WTC11 (cell line): ENCODE data around the gene IL17RB. TPM values are rescaled to one million over a fixed set of nuclear protein-coding genes. Genes with fewer than 3 reads are reported as not detected.

Source experiments
- ATAC-seq: fragments of 200-7000 bp; cut with Tn5 transposase; 2 replicates; pipeline ENCODE4 v1.10.0; 2021; ENCODE audit warnings: mild to moderate bottlenecking, moderate library complexity
- CTCF ChIA-PET: fragments of 300-600 bp; sonication (Branson Sonifier 250); formaldehyde crosslinking; loops from one replicate; lab custom pipeline; 2021; ENCODE audit warnings: antibody characterized with exemption; lab: Charles Lee
- POLR2A ChIA-PET: fragments of 350-600 bp; sonication (Branson Sonifier 250); formaldehyde crosslinking; loops from one replicate; lab custom pipeline; 2021; ENCODE audit warnings: antibody characterized with exemption; lab: Charles Lee
- DNase-seq: peaks from one replicate; pipeline ENCODE4 v3.0.0; 2021; ENCODE audit warnings: low spot score
- H3K27ac Mint-ChIP-seq: 2 replicates; pipeline ENCODE4 v1.8.0; 2021; ENCODE audit warnings: mixed read lengths
- H3K27me3 Mint-ChIP-seq: 2 replicates; pipeline ENCODE4 v1.8.0; 2021; ENCODE audit warnings: low read depth, mild to moderate bottlenecking, moderate library complexity, mixed read lengths
- H3K36me3 Mint-ChIP-seq: 2 replicates; pipeline ENCODE4 v1.8.0; 2021; ENCODE audit warnings: mixed read lengths
- H3K4me1 Mint-ChIP-seq: 2 replicates; pipeline ENCODE4 v1.8.0; 2022; ENCODE audit warnings: mixed read lengths
- H3K4me3 Mint-ChIP-seq: 2 replicates; pipeline ENCODE4 v1.8.0; 2021; ENCODE audit warnings: mild to moderate bottlenecking, moderate library complexity, mixed read lengths
- H3K9me3 Mint-ChIP-seq: 2 replicates; pipeline ENCODE4 v1.8.0; 2021; ENCODE audit warnings: mixed read lengths
- CDX4 ChIP-seq: fragments of 250-450 bp; sonication (Bioruptor Pico); IDR thresholded peaks from 2 replicates; pipeline ENCODE4 v1.9.0; 2021; ENCODE audit warnings: moderate library complexity, mild to moderate bottlenecking, inconsistent platforms, borderline replicate concordance
- CREB1 ChIP-seq: sonication (generic); formaldehyde crosslinking; IDR thresholded peaks from 2 replicates; pipeline ENCODE4 v1.8.0; 2023; ENCODE audit warnings: mild to moderate bottlenecking, missing genetic modification reagents
- E2F1 ChIP-seq: sonication (generic); formaldehyde crosslinking; IDR thresholded peaks from 2 replicates; pipeline ENCODE4 v1.8.0; 2022; ENCODE audit warnings: mild to moderate bottlenecking, missing genetic modification reagents
- E2F5 ChIP-seq: sonication (generic); formaldehyde crosslinking; IDR thresholded peaks from 2 replicates; pipeline ENCODE4 v1.8.1; 2022; ENCODE audit warnings: mild to moderate bottlenecking, moderate library complexity, missing genetic modification reagents
- ESRRA ChIP-seq: sonication (generic); formaldehyde crosslinking; IDR thresholded peaks from 2 replicates; pipeline ENCODE4 v1.8.1; 2022; ENCODE audit warnings: mild to moderate bottlenecking, missing genetic modification reagents, borderline replicate concordance
- FOXK1 ChIP-seq: sonication (generic); formaldehyde crosslinking; IDR thresholded peaks from 2 replicates; pipeline ENCODE4 v1.8.0; 2022; ENCODE audit warnings: mild to moderate bottlenecking, moderate library complexity, missing genetic modification reagents
- FOXP4 ChIP-seq: sonication (generic); formaldehyde crosslinking; IDR thresholded peaks from 2 replicates; pipeline ENCODE4 v1.8.0; 2022; ENCODE audit warnings: mild to moderate bottlenecking, missing genetic modification reagents
- MAX ChIP-seq: sonication (generic); formaldehyde crosslinking; IDR thresholded peaks from 2 replicates; pipeline ENCODE4 v1.8.0; 2022; ENCODE audit warnings: mild to moderate bottlenecking, missing genetic modification reagents
- NFATC4 ChIP-seq: fragments of 250-450 bp; sonication (Bioruptor Pico); IDR thresholded peaks from 2 replicates; pipeline ENCODE4 v1.9.0; 2021; ENCODE audit warnings: mild to moderate bottlenecking
- NFE2L1 ChIP-seq: sonication (generic); formaldehyde crosslinking; IDR thresholded peaks from 2 replicates; pipeline ENCODE4 v1.8.1; 2023; ENCODE audit warnings: missing genetic modification reagents
- PRDM15 ChIP-seq: sonication (generic); formaldehyde crosslinking; IDR thresholded peaks from 2 replicates; pipeline ENCODE4 v1.8.0; 2022; ENCODE audit warnings: missing genetic modification reagents
- TEAD1 ChIP-seq: sonication (generic); formaldehyde crosslinking; IDR thresholded peaks from 2 replicates; pipeline ENCODE4 v1.8.0; 2022; ENCODE audit warnings: mild to moderate bottlenecking, missing genetic modification reagents
- ZNF138 ChIP-seq: sonication (generic); formaldehyde crosslinking; conservative IDR thresholded peaks from 2 replicates; pipeline ENCODE4 v1.8.1; 2022; ENCODE audit warnings: mild to moderate bottlenecking, moderate library complexity, missing genetic modification reagents
- ZNF317 ChIP-seq: sonication (generic); formaldehyde crosslinking; IDR thresholded peaks from 2 replicates; pipeline ENCODE4 v1.8.1; 2023; ENCODE audit warnings: low read depth, mild to moderate bottlenecking, moderate library complexity, missing genetic modification reagents, borderline replicate concordance
- ZNF423 ChIP-seq: fragments of 250-450 bp; sonication (Bioruptor Pico); IDR thresholded peaks from 2 replicates; pipeline ENCODE4 v2.1.2; 2022; ENCODE audit warnings: mild to moderate bottlenecking, moderate library complexity
- total RNA-seq: library from RNA; stranded (reverse); gene quantifications from 3 replicates; pipeline ENCODE4 v1.2.3, GENCODE V29; 2021
- TF ChIP-seq, protein P1 (sequence below): sonication (generic); formaldehyde crosslinking; IDR thresholded peaks from 2 replicates; pipeline ENCODE4 v1.8.1; 2023; ENCODE audit warnings: mild to moderate bottlenecking, missing genetic modification reagents, moderate library complexity
- TF ChIP-seq, protein P2 (sequence below): sonication (generic); formaldehyde crosslinking; IDR thresholded peaks from 2 replicates; pipeline ENCODE4 v1.8.1; 2023; ENCODE audit warnings: mild to moderate bottlenecking, missing genetic modification reagents
- TF ChIP-seq, protein P3 (sequence below): fragments of 250-450 bp; sonication (Bioruptor Pico); IDR thresholded peaks from 2 replicates; pipeline ENCODE4 v1.9.0; 2021; ENCODE audit warnings: mild to moderate bottlenecking
- TF ChIP-seq, protein P4 (sequence below): sonication (generic); formaldehyde crosslinking; IDR thresholded peaks from 2 replicates; pipeline ENCODE4 v1.8.1; 2023; ENCODE audit warnings: mild to moderate bottlenecking, missing genetic modification reagents

Gene IL17RB
- total RNA-seq, 1 experiment from 2014 or later: 5.6 TPM

GRCh38 chr3:53891497-53892285, 45.3 kb downstream of the IL17RB start, which contains the start of gene SELENOK (continued):
- TF ChIP-seq, protein P1, sequence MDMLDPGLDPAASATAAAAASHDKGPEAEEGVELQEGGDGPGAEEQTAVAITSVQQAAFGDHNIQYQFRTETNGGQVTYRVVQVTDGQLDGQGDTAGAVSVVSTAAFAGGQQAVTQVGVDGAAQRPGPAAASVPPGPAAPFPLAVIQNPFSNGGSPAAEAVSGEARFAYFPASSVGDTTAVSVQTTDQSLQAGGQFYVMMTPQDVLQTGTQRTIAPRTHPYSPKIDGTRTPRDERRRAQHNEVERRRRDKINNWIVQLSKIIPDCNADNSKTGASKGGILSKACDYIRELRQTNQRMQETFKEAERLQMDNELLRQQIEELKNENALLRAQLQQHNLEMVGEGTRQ: no peak
- TF ChIP-seq, protein P2, sequence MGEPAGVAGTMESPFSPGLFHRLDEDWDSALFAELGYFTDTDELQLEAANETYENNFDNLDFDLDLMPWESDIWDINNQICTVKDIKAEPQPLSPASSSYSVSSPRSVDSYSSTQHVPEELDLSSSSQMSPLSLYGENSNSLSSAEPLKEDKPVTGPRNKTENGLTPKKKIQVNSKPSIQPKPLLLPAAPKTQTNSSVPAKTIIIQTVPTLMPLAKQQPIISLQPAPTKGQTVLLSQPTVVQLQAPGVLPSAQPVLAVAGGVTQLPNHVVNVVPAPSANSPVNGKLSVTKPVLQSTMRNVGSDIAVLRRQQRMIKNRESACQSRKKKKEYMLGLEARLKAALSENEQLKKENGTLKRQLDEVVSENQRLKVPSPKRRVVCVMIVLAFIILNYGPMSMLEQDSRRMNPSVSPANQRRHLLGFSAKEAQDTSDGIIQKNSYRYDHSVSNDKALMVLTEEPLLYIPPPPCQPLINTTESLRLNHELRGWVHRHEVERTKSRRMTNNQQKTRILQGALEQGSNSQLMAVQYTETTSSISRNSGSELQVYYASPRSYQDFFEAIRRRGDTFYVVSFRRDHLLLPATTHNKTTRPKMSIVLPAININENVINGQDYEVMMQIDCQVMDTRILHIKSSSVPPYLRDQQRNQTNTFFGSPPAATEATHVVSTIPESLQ (CRISPR knock-in tag): no peak
- TF ChIP-seq E2F5 (CRISPR knock-in tag): no peak
- TF ChIP-seq ESRRA (CRISPR knock-in tag): no peak
- no peak for TF ChIP-seq ZNF317
- TF ChIP-seq, all 79 proteins: peak for 7

- H3K9me3 Mint-ChIP-seq: no peaks in the 10 kb centered on the region
- H3K36me3 Mint-ChIP-seq: peaks cover 10% of the 10 kb centered on the region
- H3K4me3 Mint-ChIP-seq: peak overlapping the region; percentile 93
- CTCF ChIA-PET: interaction anchor here (0.6 to 1.6 kb wide), 4 partner anchors 28 to 514 kb away, joined by 3 to 6 read pairs (median 4); no protein-coding TSS in a partner anchor
- ATAC-seq: no peak
- peak overlapping the region; percentile 99 for H3K27ac Mint-ChIP-seq
- POLR2A ChIA-PET: interaction anchor here (0.8 to 1.5 kb wide), 5 partner anchors 10 to 243 kb away, joined by 3 to 6 read pairs (median 3); partner anchors contain the start of gene ACTR8
- peaks cover 23% of the 10 kb centered on the region for H3K4me1 Mint-ChIP-seq
- DNase-seq: no peak
- H3K27me3 Mint-ChIP-seq: peaks cover 24% of the 10 kb centered on the region
- TF ChIP-seq NFE2L1 (CRISPR knock-in tag): no peak
- TF ChIP-seq, protein P3, sequence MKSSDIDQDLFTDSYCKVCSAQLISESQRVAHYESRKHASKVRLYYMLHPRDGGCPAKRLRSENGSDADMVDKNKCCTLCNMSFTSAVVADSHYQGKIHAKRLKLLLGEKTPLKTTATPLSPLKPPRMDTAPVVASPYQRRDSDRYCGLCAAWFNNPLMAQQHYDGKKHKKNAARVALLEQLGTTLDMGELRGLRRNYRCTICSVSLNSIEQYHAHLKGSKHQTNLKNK (CRISPR knock-in tag): no peak
- no peak for TF ChIP-seq MAX (CRISPR knock-in tag)
- no peak for TF ChIP-seq PRDM15
- no peak for TF ChIP-seq ZNF138 (CRISPR knock-in tag)
- no peak for TF ChIP-seq ZNF423
- no peak for TF ChIP-seq NFATC4 (CRISPR knock-in tag)
- TF ChIP-seq TEAD1 (CRISPR knock-in tag): no peak
- no peak for TF ChIP-seq FOXP4 (CRISPR knock-in tag)
- no peak for TF ChIP-seq FOXK1 (CRISPR knock-in tag)
- no peak for TF ChIP-seq CREB1
- TF ChIP-seq E2F1 (CRISPR knock-in tag): no peak
- no peak for TF ChIP-seq CDX4 (CRISPR knock-in tag)
- TF ChIP-seq, protein P4, sequence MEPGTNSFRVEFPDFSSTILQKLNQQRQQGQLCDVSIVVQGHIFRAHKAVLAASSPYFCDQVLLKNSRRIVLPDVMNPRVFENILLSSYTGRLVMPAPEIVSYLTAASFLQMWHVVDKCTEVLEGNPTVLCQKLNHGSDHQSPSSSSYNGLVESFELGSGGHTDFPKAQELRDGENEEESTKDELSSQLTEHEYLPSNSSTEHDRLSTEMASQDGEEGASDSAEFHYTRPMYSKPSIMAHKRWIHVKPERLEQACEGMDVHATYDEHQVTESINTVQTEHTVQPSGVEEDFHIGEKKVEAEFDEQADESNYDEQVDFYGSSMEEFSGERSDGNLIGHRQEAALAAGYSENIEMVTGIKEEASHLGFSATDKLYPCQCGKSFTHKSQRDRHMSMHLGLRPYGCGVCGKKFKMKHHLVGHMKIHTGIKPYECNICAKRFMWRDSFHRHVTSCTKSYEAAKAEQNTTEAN (CRISPR knock-in tag): no peak
Measured at GRCh38 chr3:53892286-53892637, 45.9 kb downstream of the IL17RB start.
